SU-DHL-6 (cell line): ENCODE measurements around the gene GABRB1.

Source experiments
- EZH2phosphoT487 ChIP-seq: fragments of 200-600 bp; sonication (generic), shearing (Covaris generic); conservative IDR thresholded peaks from 2 replicates; pipeline ENCODE4 v1.6.1; 2018; ENCODE audit warnings: mild to moderate bottlenecking, antibody characterized with exemption, low read length, moderate library complexity, mixed read lengths
- TF ChIP-seq, protein P1 (sequence below): fragments of 200-600 bp; sonication (generic); IDR thresholded peaks from one replicate; pipeline ENCODE4 v1.5.1; 2017; ENCODE audit warnings: antibody characterized with exemption, mild to moderate bottlenecking, low read length, moderate library complexity; ENCODE audit not compliant: insufficient read depth, poor library complexity, severe bottlenecking

DNA sequence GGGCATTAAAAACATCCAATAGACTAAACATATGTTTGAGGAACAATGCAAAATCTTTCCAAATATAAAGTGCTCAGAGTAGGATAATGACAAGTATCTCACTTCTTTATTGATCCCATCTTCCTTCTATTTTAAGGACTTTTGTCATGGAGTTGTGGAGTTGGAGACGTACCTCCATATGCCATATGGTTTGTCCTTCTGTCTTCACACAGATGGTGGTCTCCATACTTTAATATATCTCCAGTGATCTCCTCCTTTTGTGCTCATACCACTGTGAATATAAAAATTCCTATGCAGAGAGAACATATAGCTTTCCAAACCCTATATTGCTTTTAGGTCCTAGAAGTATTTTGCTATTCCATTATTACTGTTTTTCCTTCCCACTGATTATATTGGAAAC lies 64.5 kb downstream of the GABRB1 start:
- TF ChIP-seq, protein P1, sequence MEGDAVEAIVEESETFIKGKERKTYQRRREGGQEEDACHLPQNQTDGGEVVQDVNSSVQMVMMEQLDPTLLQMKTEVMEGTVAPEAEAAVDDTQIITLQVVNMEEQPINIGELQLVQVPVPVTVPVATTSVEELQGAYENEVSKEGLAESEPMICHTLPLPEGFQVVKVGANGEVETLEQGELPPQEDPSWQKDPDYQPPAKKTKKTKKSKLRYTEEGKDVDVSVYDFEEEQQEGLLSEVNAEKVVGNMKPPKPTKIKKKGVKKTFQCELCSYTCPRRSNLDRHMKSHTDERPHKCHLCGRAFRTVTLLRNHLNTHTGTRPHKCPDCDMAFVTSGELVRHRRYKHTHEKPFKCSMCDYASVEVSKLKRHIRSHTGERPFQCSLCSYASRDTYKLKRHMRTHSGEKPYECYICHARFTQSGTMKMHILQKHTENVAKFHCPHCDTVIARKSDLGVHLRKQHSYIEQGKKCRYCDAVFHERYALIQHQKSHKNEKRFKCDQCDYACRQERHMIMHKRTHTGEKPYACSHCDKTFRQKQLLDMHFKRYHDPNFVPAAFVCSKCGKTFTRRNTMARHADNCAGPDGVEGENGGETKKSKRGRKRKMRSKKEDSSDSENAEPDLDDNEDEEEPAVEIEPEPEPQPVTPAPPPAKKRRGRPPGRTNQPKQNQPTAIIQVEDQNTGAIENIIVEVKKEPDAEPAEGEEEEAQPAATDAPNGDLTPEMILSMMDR = no peak
- TF ChIP-seq EZH2phosphoT487 = no peak
